DMS 273 (cell line): Measurements from ENCODE around the gene BRD3.

Experiments
- DNase-seq: peaks from one replicate; lab custom pipeline; 2025; ENCODE audit not compliant: unreplicated experiment; lab: John Stamatoyannopoulos, UW

Gene BRD3

GRCh38 chr9:134055981-134056461 is 11.8 kb downstream of the BRD3 start:
- DNase-seq = no peak

- no peak for DNase-seq
Measured at GRCh38 chr9:134054891-134055811, 12.7 kb downstream of the BRD3 start.

DNA sequence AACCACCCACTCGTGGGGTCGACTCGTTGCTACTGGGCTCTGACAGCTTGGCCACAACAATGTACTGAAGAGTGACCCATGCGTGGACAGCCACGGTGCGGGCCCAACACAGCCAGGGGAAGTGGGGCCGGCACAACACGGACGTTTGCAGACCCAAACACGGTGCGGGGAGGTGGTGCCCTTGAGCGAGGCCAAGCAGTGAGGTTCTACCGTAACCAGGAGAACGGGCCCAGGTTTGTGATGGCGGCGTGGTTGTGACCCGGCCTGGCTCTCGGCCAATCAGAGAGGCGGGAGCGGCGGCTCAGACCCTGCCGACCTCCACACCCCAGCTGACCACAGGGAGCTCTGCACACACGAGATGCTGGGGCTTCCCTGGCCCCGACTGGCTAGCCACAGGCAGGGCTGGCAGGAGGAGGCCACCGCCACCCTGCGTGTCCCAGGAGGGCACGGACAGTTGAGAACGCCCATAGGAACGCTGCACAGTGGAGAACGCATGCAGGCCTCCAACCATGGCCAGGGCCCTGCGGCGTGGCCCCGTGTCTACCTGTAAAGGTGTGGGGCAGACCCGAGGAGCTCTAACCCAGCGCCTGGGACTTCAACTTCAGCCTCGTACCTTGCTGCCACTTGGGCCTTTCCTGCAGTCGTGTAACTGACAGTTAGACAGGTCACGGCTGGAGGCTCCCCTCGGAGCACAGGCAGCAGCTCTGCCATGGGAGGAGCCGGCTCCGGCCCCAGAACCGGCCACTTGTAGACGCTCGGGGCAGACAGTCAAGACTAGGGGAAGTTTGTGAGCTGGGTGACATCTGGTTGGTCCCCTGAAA is 13.7 kb downstream of the BRD3 start:
- no peak for DNase-seq

DNA sequence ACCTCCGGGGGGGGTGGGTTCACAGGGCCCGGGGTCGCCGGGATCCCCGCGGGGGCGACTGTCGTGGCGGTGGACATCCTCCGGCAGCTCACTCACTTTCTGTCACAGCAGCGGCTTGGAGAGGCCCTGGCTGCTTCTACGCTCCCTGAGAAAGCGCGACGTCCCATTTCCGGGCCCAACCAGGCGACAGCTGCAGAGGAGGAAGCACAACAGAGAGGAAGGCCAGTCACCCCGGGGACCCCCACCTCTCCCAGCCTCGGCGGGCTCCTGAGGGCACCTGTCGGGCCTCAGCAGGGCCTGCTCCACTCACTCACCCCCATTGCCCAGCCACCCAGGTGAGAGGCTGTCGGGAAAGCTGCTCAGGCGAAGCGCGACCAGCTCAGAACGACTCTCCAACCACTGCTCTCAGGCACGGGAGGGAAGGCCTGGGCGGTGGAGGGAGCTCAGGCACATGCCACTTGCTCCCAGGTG is 14.4 kb downstream of the BRD3 start:
- no peak for DNase-seq

- no peak for DNase-seq
Measured at GRCh38 chr9:134052941-134053340, 14.9 kb downstream of the BRD3 start.

GRCh38 chr9:134052491-134052890 is 15.3 kb downstream of the BRD3 start:
- no peak for DNase-seq

DNA sequence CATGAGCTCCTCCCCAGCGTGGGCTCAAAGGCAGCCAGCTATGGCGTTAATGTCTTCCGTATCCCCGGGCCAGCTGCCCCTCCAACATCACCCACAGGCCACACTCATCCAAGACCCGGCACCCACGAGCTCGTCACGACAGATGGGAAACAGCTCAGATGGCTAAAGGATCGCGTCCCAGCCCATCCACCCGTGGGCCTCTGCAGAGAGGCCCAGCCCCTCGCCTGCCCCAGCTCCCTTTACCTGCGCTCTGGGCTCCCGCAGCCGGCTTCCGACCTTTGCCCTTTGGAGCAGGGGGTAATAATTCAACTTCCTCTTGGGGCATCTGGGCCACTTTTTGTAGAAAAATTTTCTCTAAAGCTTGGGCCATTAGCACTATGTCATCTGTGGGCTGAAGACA is 16.5 kb downstream of the BRD3 start:
- DNase-seq = no peak

- DNase-seq = no peak
Measured at GRCh38 chr9:134050726-134051125, 17.1 kb downstream of the BRD3 start.

DNA sequence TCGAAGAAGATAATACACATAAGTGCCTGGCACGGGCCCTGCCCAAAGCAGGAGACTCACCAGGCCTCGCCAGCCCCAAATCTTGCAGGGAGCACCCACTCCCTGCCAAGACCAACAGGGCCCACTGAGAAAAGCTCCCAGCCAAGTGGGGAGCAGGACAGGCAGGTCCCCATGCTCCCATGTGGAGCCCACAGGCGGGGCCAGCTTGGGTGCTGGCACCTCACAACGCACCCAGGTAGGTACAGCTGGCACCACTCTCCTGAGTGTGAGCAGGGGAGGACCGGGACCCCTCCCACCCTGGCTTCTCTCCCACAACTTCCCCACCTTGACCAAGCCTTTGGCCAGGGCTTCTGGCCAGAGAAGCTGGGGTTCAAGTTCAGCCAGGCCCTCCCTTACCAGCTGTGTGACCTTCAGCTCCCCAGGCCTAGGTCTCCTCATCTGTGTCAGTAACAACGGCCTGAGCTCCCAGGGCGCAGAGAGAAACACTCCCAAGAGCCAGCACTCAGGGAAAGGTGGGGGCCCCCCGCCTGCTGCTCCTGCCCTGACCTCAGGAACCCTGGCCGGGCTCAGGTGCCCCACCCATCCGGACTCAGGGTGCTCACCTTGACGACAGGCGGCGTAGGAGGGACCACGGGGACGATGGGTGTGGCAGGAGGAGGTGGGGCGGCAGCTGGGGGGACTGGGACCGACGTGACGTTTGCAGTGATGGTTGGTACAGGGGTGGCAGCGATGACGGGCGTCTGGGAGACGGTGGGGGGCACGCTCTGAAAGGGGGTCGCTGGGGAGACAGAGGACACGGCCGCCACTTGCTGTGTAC is 17.8 kb downstream of the BRD3 start:
- no peak for DNase-seq

DNA sequence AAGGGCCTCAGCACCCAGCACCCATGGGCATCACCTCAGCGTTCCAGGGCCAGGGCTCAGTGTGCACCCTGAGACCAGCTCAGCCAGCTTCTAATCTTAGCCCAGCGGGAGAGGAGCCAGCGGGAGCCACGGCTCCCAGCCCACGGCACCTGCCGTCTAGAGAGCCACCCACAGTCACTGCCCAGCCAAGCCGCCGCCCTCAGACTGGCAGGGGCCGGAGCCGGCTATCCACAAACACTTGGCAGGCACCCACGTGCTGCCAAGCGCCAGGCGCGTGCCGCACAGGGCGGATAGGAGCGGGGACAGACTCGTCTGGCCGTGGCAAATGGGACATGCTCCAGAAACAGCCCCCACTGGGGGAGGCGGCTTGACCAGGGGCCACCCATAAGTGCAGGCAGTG is 18.6 kb downstream of the BRD3 start:
- no peak for DNase-seq

DNA sequence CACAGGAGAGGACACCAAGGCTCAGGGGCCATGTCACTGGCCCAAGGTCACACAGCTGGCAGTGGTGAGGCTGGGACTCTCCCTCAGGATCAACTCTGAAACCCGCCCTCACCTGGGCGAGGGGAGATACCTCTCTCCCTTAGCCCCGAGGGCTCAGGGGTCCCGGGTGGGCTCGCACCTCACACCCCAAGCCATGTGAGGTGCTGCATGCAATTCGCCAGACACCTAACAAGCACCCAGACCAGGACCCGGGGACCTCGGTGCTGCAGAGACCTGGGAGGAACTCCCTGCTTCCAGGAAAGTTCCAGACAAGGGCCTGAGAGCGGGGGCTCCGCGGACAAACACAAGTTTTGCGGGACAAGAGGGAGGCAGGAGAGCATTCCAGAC is 19.3 kb downstream of the BRD3 start:
- DNase-seq = no peak

- no peak for DNase-seq
Measured at GRCh38 chr9:134047868-134048581, 19.8 kb downstream of the BRD3 start.

DNA sequence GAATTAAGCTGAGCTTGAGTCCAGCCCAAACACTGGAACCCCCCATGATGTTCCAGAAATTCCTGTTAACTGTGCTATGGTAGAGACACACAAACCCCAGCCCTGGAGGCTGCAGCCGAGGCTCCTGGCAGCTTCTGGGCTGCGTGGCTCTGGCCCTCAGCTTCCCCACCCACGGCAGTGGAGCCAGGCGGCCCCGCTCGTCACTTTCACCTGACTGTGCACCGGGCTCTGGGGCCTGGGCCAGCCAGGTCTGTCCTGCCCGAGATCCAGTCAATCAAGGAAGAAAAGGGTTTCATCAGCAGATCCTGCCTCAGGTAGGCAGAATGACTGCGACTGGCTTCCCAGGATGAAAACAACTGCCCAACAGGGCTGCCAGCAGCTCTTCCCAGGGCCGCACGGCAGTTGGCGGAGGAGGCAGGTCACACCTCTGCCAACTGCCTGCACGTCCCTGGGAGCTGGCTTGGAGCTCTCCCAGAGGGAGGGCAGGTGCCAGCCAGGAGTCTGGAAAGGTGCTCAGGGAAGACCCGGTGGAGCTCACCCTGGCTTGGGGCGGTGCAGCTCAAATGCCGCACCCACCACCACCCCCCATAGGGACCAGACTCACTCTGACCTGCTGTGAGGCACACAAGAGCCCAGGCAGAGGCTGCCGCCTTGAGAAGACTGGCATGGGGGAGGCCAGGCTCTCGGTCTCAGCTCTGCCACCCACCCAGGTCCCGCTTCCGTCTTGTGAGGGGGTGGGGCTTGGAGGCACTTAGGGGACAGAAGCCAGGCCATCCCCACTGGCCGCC is 20.7 kb downstream of the BRD3 start:
- DNase-seq = no peak

DNA sequence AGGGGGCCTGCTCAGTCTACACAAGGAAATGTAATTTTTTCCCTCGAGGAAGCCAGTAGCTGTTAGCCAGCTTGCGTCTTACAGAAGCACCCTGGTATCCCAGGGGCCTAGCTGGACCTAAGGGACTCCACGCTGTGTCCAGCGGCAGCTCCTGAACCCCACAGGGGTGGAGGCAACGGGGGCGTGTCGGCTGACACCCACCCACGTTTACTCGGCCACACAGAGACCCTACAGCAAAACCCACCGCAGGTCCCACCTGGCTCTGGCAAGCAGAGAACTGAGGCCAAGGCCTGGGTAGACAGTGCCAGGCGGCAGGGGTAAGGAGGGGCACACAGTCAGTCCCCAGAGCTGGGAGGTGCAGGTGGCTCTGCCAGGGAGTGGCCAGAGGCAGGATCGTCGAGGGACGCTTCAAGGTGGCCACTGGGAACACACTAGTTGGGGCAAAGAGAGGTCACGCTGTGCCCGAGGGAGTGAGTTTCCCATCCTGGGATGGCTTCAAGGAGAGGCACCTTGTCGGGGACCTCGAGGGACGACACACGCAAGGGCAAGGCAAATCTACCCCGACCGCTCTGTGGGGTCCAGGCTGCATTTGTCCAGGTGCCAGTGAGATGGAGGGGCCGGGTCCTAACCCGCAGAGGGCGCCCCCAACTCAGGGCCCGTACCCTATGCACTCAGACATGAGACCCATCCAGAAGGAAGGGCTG is 21.8 kb downstream of the BRD3 start:
- no peak for DNase-seq

- no peak for DNase-seq
Measured at GRCh38 chr9:134044944-134045343, 22.9 kb downstream of the BRD3 start.

GRCh38 chr9:134043531-134043988 is 24.3 kb downstream of the BRD3 start:
- DNase-seq = no peak

GRCh38 chr9:134041649-134041962 is 26.2 kb downstream of the BRD3 start:
- no peak for DNase-seq

GRCh38 chr9:134040781-134041648 is 26.8 kb downstream of the BRD3 start:
- DNase-seq = no peak
